GM21447 (cell line): ENCODE data around the gene ANKH.

Source experiments
- ATAC-seq: cut with Tn5 transposase; IDR thresholded peaks from one replicate; pipeline ENCODE4 v1.9.1; 2021; ENCODE audit not compliant: unreplicated experiment

Gene ANKH

GRCh38 chr5:14741131-14741530 is 130.4 kb downstream of the ANKH start:
- no peak for ATAC-seq

GRCh38 chr5:14739981-14740380 is 131.6 kb downstream of the ANKH start:
- no peak for ATAC-seq

- ATAC-seq: no peak
These were observed 132.0 kb downstream of the ANKH start for GRCh38 chr5:14739538-14739937.

- no peak for ATAC-seq
These were observed 133.5 kb downstream of the ANKH start for GRCh38 chr5:14738050-14738449.

- ATAC-seq: no peak
These were observed 134.3 kb downstream of the ANKH start for GRCh38 chr5:14737291-14737690.

- ATAC-seq: no peak
These were observed 135.6 kb downstream of the ANKH start for GRCh38 chr5:14735944-14736343.

GRCh38 chr5:14734396-14734795 is 137.2 kb downstream of the ANKH start:
- ATAC-seq: no peak

GRCh38 chr5:14733661-14734060 is 137.9 kb downstream of the ANKH start:
- ATAC-seq: no peak

- no peak for ATAC-seq
These were observed 138.6 kb downstream of the ANKH start for GRCh38 chr5:14732991-14733390.

- no peak for ATAC-seq
These were observed 140.7 kb downstream of the ANKH start for GRCh38 chr5:14730881-14731280.

- ATAC-seq: no peak
These were observed 141.1 kb downstream of the ANKH start for GRCh38 chr5:14730466-14730865.

- no peak for ATAC-seq
These were observed 141.9 kb downstream of the ANKH start for GRCh38 chr5:14729448-14730385.

GRCh38 chr5:14728459-14728938 is 143.1 kb downstream of the ANKH start:
- no peak for ATAC-seq

GRCh38 chr5:14727928-14728458 is 143.6 kb downstream of the ANKH start:
- ATAC-seq: no peak

- ATAC-seq: peak; percentile 76
These were observed 144.1 kb downstream of the ANKH start for GRCh38 chr5:14727428-14727865.

- ATAC-seq: no peak
These were observed 145.3 kb downstream of the ANKH start for GRCh38 chr5:14726066-14726838.

- ATAC-seq: no peak
These were observed 146.9 kb downstream of the ANKH start for GRCh38 chr5:14724633-14725032.

- no peak for ATAC-seq
These were observed 147.9 kb downstream of the ANKH start for GRCh38 chr5:14723701-14724132.

GRCh38 chr5:14722923-14723322 is 148.7 kb downstream of the ANKH start:
- no peak for ATAC-seq

- no peak for ATAC-seq
These were observed 149.5 kb downstream of the ANKH start for GRCh38 chr5:14721990-14722656.
